CD4-positive, alpha-beta T cell treated with Interleukin-12 subunit alpha and Interleukin-12 subunit beta, for 1 hour (primary cell): Measurements from ENCODE around the gene DNAJB12.

ENCODE experiments used
- DNase-seq: peaks from one replicate; pipeline ENCODE4 v3.0.0-alpha.2; 2020

DNAJB12 gene

GRCh38 chr10:72283131-72283530, 71.6 kb downstream of the DNAJB12 start:
- no peak for DNase-seq
